Myocyte (in vitro differentiated cells): ENCODE results near the gene PIK3CB. TPM values are rescaled to one million over a fixed set of nuclear protein-coding genes. Genes with fewer than 3 reads are reported as not detected.
"Not testable (repeated sequence)": the region's sequence is repeated elsewhere in the genome, so short reads cannot be mapped to it uniquely, and the experiment has no call there.

ENCODE experiments used
- DNase-seq: peaks from one replicate; pipeline ENCODE4 v3.0.0-alpha.2; 2012; ENCODE audit warnings: low read depth
- total RNA-seq: library from RNA; depleted of rRNA; stranded (reverse); fragments of >200 nt; gene quantifications from 2 replicates; pipeline ENCODE4 v1.2.3, GENCODE V29; 2014

The PIK3CB gene
- total RNA-seq, 1 donor from 2014 or later = 5.6 TPM

- no peak for DNase-seq
Measured at GRCh38 chr3:138809500-138810256, 25.1 kb downstream of the PIK3CB start.

GRCh38 chr3:138806376-138807080 lies 28.2 kb downstream of the PIK3CB start:
- DNase-seq = no peak

GRCh38 chr3:138803006-138803653 lies 31.6 kb downstream of the PIK3CB start:
- no peak for DNase-seq

GRCh38 chr3:138802223-138802622 lies 32.5 kb downstream of the PIK3CB start:
- DNase-seq = not testable (repeated sequence)

- no peak for DNase-seq
Measured at GRCh38 chr3:138801792-138802191, 32.9 kb downstream of the PIK3CB start.

- no peak for DNase-seq
Measured at GRCh38 chr3:138800248-138800647, 34.5 kb downstream of the PIK3CB start.

GRCh38 chr3:138799822-138800221 lies 34.9 kb downstream of the PIK3CB start:
- no peak for DNase-seq

GRCh38 chr3:138797508-138798038 lies 37.2 kb downstream of the PIK3CB start:
- no peak for DNase-seq

GRCh38 chr3:138796761-138797160 lies 38.0 kb downstream of the PIK3CB start:
- DNase-seq = no peak

- no peak for DNase-seq
Measured at GRCh38 chr3:138786788-138787271, 47.9 kb downstream of the PIK3CB start.

- no peak for DNase-seq
Measured at GRCh38 chr3:138785951-138786350, 48.8 kb downstream of the PIK3CB start.

- not testable (repeated sequence) for DNase-seq
Measured at GRCh38 chr3:138785362-138785857, 49.3 kb downstream of the PIK3CB start.

- no peak for DNase-seq
Measured at GRCh38 chr3:138782755-138783154, 52.0 kb downstream of the PIK3CB start.

- no peak for DNase-seq
Measured at GRCh38 chr3:138781012-138781470, 53.7 kb downstream of the PIK3CB start.

GRCh38 chr3:138778643-138779042 lies 56.1 kb downstream of the PIK3CB start:
- DNase-seq = no peak

GRCh38 chr3:138776961-138777360 lies 57.8 kb downstream of the PIK3CB start:
- DNase-seq = no peak

GRCh38 chr3:138775254-138775595 lies 59.5 kb downstream of the PIK3CB start:
- no peak for DNase-seq

- peak; percentile 99 for DNase-seq
Measured at GRCh38 chr3:138774529-138775253, 60.0 kb downstream of the PIK3CB start.

GRCh38 chr3:138771585-138771984 lies 63.1 kb downstream of the PIK3CB start:
- DNase-seq = no peak

GRCh38 chr3:138769616-138770015 lies 65.1 kb downstream of the PIK3CB start:
- no peak for DNase-seq

- peak; percentile 72 for DNase-seq
Measured at GRCh38 chr3:138768946-138769345, 65.8 kb downstream of the PIK3CB start.
